K562 (cell line): Measurements from ENCODE around the gene SLC22A23. TPM values are rescaled to one million over a fixed set of nuclear protein-coding genes. Genes with fewer than 3 reads are reported as not detected.

ENCODE experiments used
- CXXC5 ChIP-seq: fragments of 250-450 bp; sonication (Bioruptor Pico); IDR thresholded peaks from 2 replicates; pipeline ENCODE4 v1.8.0; 2022; ENCODE audit warnings: inconsistent platforms, mild to moderate bottlenecking, moderate library complexity
- NELFE ChIP-seq: IDR thresholded peaks from 2 replicates; pipeline ENCODE4 v1.6.1; 2011; ENCODE audit warnings: mild to moderate bottlenecking; ENCODE audit not compliant: insufficient read depth, insufficient read length
- POLR2G ChIP-seq: fragments of 200-400 bp; formaldehyde crosslinking; IDR thresholded peaks from 2 replicates; pipeline ENCODE4 v1.6.1; 2017; ENCODE audit warnings: low read depth, mild to moderate bottlenecking, antibody characterized with exemption, low read length, moderate library complexity
- POLR3A ChIP-seq: IDR thresholded peaks from 2 replicates; pipeline ENCODE4 v1.6.1; 2011; ENCODE audit warnings: borderline replicate concordance, mild to moderate bottlenecking, moderate library complexity; ENCODE audit not compliant: insufficient read length, insufficient read depth; ENCODE audit errors: extremely low read depth
- PRDM10 ChIP-seq: fragments of 450-650 bp; IDR thresholded peaks from 2 replicates; pipeline ENCODE4 v1.6.1; 2018; ENCODE audit not compliant: partially characterized antibody
- SMARCA5 ChIP-seq: fragments of 450-650 bp; IDR thresholded peaks from 2 replicates; pipeline ENCODE4 v1.6.1; 2016
- SUPT5H ChIP-seq: fragments of 450-650 bp; IDR thresholded peaks from 2 replicates; pipeline ENCODE4 v1.6.1; 2016
- TAF7 ChIP-seq: fragments of 450-650 bp; IDR thresholded peaks from 2 replicates; pipeline ENCODE4 v1.6.1; 2016; ENCODE audit warnings: missing genetic modification characterization, missing compliant biosample characterization
- ZBTB1 ChIP-seq: sonication (generic); formaldehyde crosslinking; IDR thresholded peaks from 2 replicates; pipeline ENCODE4 v1.8.1; 2023; ENCODE audit warnings: missing genetic modification reagents, low read depth, mild to moderate bottlenecking, borderline replicate concordance
- ZFP36 ChIP-seq: fragments of 150-350 bp; IDR thresholded peaks from 2 replicates; pipeline ENCODE4 v1.6.1; 2018; ENCODE audit warnings: low read length, low read depth; ENCODE audit not compliant: partially characterized antibody
- ZNF347 ChIP-seq: fragments of 450-650 bp; formaldehyde crosslinking; IDR thresholded peaks from 2 replicates; pipeline ENCODE4 v1.4.0; 2020; ENCODE audit warnings: low read depth, mild to moderate bottlenecking, moderate library complexity
- ZNF408 ChIP-seq: fragments of 250-450 bp; sonication (Bioruptor Pico); IDR thresholded peaks from 2 replicates; pipeline ENCODE4 v1.4.0; 2020; ENCODE audit warnings: low read depth, mild to moderate bottlenecking, moderate library complexity
- polyA plus RNA-seq, 8 experiments: library from polyadenylated mRNA; depleted of rRNA in 4 of 8; stranded (reverse) in 5 of 8; unstranded in 3 of 8; fragments of >200 nt; fragmentation: Nextera tagmentation in 2 of 8; fragmentation: Illumina TruSeq in 1 of 8; extraction: Ambion mirVana in 2 of 8; extraction: Trizol in 1 of 8; gene quantifications; 2 replicates each; pipeline versions ENCODE4 v1.2.1 to v1.2.3, GENCODE V29; 2011 to 2014; ENCODE audit warnings: inconsistent platforms in 1 of 8, missing spikeins in 1 of 8
- total RNA-seq, 7 experiments: library from RNA; depleted of rRNA in 6 of 7; stranded (reverse); fragments of >200 nt in 6 of 7; fragmentation: Illumina TruSeq in 2 of 7; extraction: Trizol in 2 of 7; gene quantifications; 2 replicates each; pipeline versions ENCODE4 v1.2.1 to v1.2.3, GENCODE V29; 2011 to 2021; ENCODE audit warnings: low replicate concordance in 1 of 7
- TF ChIP-seq, protein P1 (sequence below): fragments of 450-650 bp; IDR thresholded peaks from 2 replicates; pipeline ENCODE4 v1.6.1; 2017; ENCODE audit warnings: antibody characterized with exemption, mild to moderate bottlenecking
- TF ChIP-seq, protein P2 (sequence below): fragments of 200-800 bp; sonication (Bioruptor generic); IDR thresholded peaks from 2 replicates; pipeline ENCODE4 v1.6.1; 2016; ENCODE audit warnings: missing genetic modification characterization, missing compliant biosample characterization

Gene SLC22A23
- total and polyA plus RNA-seq, 9 of the 15 experiments (the other 6 are each of a cell fraction or from before 2014, with no cell fraction given) = 0.30 to 8.7 (median 2.5) TPM

GRCh38 chr6:3355358-3356055 lies 101.3 kb downstream of the SLC22A23 start (continued):
- TF ChIP-seq, protein P1, sequence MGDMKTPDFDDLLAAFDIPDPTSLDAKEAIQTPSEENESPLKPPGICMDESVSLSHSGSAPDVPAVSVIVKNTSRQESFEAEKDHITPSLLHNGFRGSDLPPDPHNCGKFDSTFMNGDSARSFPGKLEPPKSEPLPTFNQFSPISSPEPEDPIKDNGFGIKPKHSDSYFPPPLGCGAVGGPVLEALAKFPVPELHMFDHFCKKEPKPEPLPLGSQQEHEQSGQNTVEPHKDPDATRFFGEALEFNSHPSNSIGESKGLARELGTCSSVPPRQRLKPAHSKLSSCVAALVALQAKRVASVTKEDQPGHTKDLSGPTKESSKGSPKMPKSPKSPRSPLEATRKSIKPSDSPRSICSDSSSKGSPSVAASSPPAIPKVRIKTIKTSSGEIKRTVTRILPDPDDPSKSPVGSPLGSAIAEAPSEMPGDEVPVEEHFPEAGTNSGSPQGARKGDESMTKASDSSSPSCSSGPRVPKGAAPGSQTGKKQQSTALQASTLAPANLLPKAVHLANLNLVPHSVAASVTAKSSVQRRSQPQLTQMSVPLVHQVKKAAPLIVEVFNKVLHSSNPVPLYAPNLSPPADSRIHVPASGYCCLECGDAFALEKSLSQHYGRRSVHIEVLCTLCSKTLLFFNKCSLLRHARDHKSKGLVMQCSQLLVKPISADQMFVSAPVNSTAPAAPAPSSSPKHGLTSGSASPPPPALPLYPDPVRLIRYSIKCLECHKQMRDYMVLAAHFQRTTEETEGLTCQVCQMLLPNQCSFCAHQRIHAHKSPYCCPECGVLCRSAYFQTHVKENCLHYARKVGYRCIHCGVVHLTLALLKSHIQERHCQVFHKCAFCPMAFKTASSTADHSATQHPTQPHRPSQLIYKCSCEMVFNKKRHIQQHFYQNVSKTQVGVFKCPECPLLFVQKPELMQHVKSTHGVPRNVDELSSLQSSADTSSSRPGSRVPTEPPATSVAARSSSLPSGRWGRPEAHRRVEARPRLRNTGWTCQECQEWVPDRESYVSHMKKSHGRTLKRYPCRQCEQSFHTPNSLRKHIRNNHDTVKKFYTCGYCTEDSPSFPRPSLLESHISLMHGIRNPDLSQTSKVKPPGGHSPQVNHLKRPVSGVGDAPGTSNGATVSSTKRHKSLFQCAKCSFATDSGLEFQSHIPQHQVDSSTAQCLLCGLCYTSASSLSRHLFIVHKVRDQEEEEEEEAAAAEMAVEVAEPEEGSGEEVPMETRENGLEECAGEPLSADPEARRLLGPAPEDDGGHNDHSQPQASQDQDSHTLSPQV = peak; percentile 97
- no peak for TF ChIP-seq ZBTB1 (CRISPR knock-in tag)
- TF ChIP-seq SMARCA5 = peak; percentile 54
- 0 out of 2 replicates have a peak, but pooled peaks have one; percentile 11 for TF ChIP-seq ZNF347
- TF ChIP-seq NELFE = no peak
- TF ChIP-seq, protein P2, sequence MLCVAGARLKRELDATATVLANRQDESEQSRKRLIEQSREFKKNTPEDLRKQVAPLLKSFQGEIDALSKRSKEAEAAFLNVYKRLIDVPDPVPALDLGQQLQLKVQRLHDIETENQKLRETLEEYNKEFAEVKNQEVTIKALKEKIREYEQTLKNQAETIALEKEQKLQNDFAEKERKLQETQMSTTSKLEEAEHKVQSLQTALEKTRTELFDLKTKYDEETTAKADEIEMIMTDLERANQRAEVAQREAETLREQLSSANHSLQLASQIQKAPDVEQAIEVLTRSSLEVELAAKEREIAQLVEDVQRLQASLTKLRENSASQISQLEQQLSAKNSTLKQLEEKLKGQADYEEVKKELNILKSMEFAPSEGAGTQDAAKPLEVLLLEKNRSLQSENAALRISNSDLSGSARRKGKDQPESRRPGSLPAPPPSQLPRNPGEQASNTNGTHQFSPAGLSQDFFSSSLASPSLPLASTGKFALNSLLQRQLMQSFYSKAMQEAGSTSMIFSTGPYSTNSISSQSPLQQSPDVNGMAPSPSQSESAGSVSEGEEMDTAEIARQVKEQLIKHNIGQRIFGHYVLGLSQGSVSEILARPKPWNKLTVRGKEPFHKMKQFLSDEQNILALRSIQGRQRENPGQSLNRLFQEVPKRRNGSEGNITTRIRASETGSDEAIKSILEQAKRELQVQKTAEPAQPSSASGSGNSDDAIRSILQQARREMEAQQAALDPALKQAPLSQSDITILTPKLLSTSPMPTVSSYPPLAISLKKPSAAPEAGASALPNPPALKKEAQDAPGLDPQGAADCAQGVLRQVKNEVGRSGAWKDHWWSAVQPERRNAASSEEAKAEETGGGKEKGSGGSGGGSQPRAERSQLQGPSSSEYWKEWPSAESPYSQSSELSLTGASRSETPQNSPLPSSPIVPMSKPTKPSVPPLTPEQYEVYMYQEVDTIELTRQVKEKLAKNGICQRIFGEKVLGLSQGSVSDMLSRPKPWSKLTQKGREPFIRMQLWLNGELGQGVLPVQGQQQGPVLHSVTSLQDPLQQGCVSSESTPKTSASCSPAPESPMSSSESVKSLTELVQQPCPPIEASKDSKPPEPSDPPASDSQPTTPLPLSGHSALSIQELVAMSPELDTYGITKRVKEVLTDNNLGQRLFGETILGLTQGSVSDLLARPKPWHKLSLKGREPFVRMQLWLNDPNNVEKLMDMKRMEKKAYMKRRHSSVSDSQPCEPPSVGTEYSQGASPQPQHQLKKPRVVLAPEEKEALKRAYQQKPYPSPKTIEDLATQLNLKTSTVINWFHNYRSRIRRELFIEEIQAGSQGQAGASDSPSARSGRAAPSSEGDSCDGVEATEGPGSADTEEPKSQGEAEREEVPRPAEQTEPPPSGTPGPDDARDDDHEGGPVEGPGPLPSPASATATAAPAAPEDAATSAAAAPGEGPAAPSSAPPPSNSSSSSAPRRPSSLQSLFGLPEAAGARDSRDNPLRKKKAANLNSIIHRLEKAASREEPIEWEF (CRISPR knock-in tag) = peak; percentile 46; the same call in 1 of the 2 replicates
- TF ChIP-seq ZNF408 (CRISPR knock-in tag) = no peak
- peak; percentile 34; the same call in 1 of the 2 replicates for TF ChIP-seq TAF7 (tag)
- TF ChIP-seq POLR3A = no peak
- TF ChIP-seq ZFP36 = no peak
- peak; percentile 41 for TF ChIP-seq SUPT5H
- TF ChIP-seq CXXC5 (CRISPR knock-in tag) = 0 out of 2 replicates have a peak, but pooled peaks have one; percentile 45
- no peak for TF ChIP-seq POLR2G
- TF ChIP-seq PRDM10 = no peak
